Activated naive CD4-positive, alpha-beta T cell treated with anti-CD3 and anti-CD28 coated beads, Interleukin-2, amount 50 U/mL, for 72 hours (primary cell): ENCODE data around the gene ZFAND4. TPM values are rescaled to one million over a fixed set of nuclear protein-coding genes. Genes with fewer than 3 reads are reported as not detected.
"Not testable (repeated sequence)": the region's sequence is repeated elsewhere in the genome, so short reads cannot be mapped to it uniquely, and the experiment has no call there.

Experiments
- ATAC-seq, 2 donors: fragments of 150-1000 bp; cut with Tn5 transposase; 2 replicates each; pipeline ENCODE4 v1.10.0; 2021; ENCODE audit warnings: mild to moderate bottlenecking in 2 of 2, moderate library complexity in 2 of 2
- DNase-seq, 2 donors: peaks; one replicate each; pipeline ENCODE4 v3.0.0; 2021 to 2022; ENCODE audit warnings: low spot score in 2 of 2
- H3K27ac Mint-ChIP-seq, 2 donors: one replicate each; pipeline ENCODE4 v1.8.0; 2022; ENCODE audit warnings: mild to moderate bottlenecking in 2 of 2, mixed read lengths in 2 of 2
- H3K36me3 Mint-ChIP-seq, 2 donors: one replicate each; pipeline ENCODE4 v1.8.0; 2022; ENCODE audit warnings: mixed read lengths in 2 of 2
- H3K9me3 Mint-ChIP-seq, 2 donors: one replicate each; pipeline ENCODE4 v1.8.0; 2022; ENCODE audit warnings: mixed read lengths in 2 of 2
- total RNA-seq, 2 donors: library from RNA; stranded (reverse); gene quantifications; one replicate each; pipeline ENCODE4 v1.2.3, GENCODE V29; 2022

Gene ZFAND4
- total RNA-seq, 2 donors from 2014 or later = 12.4 to 19.5 TPM

DNA sequence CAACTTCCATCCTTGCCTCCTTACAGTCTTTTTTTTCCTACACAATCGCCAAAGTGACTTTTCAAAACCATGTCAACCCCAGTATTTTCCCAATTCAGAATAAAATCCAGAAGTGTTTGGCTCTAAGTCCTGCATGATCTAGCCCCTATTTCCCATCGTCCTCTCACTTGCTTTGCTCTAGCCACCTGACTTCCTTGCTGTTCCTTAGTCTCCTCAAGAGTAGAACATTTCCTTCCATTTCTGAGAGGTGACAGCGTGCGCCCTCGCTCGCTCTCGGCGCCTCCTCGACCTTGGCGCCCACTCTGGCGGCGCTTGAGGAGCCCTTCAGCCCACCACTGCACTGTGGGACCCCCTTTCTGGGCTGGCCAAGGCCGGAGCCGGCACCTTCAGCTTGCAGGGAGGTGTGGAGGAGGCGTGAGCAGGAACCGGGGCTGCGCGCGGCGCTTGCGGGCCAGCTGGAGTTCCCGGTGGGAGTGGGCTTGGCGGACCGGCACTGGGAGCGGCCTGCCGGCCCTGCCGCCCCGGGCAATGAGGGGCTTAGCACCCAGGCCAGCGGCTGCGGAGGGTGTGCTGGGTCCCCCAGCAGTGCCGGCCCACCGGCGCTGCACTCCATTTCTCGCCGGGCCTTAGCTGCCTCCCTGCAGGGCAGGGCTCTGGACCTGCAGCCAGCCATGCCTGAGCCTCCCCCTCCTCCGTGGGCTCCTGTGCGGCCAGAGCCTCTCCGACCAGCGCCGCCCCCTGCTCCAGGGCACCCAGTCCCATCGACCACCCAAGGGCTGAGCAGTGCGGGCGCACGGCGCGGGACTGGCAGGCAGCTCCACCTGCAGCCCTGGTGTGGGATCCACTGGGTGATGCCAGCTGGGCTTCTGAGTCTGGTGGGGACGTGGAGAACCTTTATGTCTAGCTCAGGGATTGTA, 72.0 kb downstream of the ZFAND4 start:
- not testable (repeated sequence) for H3K9me3 Mint-ChIP-seq, DNase-seq, H3K27ac Mint-ChIP-seq, H3K36me3 Mint-ChIP-seq, ATAC-seq

DNA sequence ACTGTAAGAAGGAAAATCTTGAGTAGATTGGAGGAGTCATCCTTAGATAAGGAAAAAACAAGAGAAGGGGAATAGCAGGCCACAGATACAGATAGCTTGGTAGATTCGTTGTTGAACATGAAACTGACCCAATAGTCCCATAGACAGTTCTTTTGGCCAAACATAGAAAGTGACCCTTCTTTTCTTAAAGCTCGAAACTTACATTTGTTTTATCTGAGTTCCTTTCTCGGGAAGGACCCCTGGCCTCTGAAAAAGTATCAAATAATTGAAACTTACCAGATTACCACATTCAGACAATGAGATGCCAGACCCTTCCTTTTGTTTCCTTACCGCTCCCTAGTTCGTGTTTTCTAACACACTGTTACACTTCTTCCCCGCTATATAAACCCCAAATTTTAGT, 72.9 kb downstream of the ZFAND4 start:
- no peak overlapping the region for H3K27ac Mint-ChIP-seq
- H3K9me3 Mint-ChIP-seq = no peaks in the 10 kb centered on the region
- H3K36me3 Mint-ChIP-seq = no peaks in the 10 kb centered on the region
- ATAC-seq (no peak), DNase-seq (no peak)

GRCh38 chr10:45599021-45599603, 73.5 kb downstream of the ZFAND4 start:
- Mint-ChIP-seq H3K9me3 (no peaks in the 10 kb centered on the region), H3K27ac (no peak overlapping the region), H3K36me3 (no peaks in the 10 kb centered on the region)
- no peak for ATAC-seq
- no peak for DNase-seq

DNA sequence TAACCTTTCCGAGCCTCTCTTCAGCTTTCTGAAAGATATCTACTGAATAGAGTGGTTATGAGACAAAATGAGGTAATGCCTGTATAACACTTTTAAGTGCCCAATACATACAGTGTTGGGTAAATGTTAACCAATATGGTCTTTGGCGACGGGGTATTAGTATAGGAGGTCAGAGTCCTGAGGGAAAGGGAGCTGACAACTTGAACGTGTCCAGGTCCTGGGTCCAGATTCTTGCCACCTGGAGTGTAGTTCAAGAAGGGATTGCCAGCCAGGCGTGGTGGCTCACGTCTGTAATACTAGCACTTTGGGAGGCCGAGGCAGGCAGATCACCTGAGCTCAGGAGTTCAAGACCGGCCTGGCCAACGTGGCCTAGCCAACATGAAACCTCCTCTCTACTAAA, 76.0 kb downstream of the ZFAND4 start:
- H3K36me3 Mint-ChIP-seq = no peaks in the 10 kb centered on the region
- DNase-seq = no peak
- no peaks in the 10 kb centered on the region for H3K9me3 Mint-ChIP-seq
- peak overlapping the region in 1 of 2 donors; percentile 38 for H3K27ac Mint-ChIP-seq
- ATAC-seq = no peak

DNA sequence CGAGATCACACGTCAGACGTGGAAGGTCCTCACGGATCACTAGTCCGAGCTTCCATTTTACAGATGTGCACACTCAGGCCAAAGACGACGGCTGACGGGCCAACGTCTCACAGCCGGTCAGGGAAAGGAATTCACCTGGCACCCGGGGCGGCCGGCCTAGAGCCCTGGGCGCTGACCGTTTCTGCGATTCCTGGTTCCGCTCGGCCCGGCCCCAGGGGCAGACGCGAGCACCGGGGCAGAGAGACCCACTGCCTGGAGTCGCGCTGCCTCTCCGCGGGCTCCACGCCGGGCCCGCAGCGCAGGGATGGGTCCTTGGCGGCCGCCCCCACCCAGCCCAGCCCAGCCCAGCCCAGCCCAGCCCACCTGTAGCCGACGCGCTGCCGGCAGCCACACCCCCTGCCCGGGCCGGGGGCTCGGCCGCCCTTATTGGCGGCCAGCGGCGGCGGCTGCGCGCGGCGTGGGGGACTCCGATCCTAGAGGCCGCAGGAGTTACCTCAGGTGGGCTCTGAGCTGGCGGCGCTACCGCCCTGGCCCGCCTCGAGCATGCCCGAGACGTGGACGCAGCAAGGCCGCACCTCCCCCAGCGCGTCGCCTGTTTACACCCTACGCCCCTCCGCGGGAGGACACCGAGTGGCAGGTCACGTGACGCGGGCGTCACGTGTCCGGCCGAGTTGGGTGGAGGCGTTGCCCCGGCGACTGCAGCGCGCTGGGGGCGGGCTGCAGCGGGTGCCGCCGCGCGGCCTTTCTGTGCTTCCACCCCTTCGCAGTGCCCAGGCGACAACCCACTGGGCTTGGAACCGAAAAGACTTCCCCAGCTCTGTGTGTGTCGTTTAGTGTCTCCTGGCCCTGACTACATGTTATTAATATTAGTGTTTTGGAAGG, 78.1 kb downstream of the ZFAND4 start:
- Mint-ChIP-seq H3K9me3 (peaks cover 0 to 4% of the 10 kb centered on the region in 2 donors), H3K27ac (peak overlapping the region; percentile 84 to 88), H3K36me3 (peaks cover 5 to 9% of the 10 kb centered on the region in 2 donors)
- peak; percentile 93 to 94 for ATAC-seq
- DNase-seq = peak; percentile 88 to 92

DNA sequence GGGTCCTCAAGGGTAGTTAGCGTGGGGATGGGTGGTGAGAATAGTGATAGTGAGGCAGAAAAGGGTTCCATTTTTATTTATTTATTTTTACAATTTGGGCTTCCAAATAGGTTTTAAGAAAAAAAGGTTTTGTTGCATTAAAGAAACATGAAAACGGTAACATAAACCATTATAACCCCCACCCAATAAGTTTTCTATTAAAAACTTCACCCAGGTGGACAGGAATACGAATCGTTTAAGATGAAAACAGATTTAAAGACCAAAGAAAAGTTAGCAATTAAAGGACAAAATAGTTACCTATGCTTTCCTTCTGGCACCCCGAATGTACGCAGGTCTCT, 78.7 kb downstream of the ZFAND4 start:
- ATAC-seq = no peak
- peaks cover 5 to 9% of the 10 kb centered on the region in 2 donors for H3K36me3 Mint-ChIP-seq
- DNase-seq = no peak
- H3K9me3 Mint-ChIP-seq = peaks cover 0 to 4% of the 10 kb centered on the region in 2 donors
- H3K27ac Mint-ChIP-seq = peak overlapping the region; percentile 22 to 84

DNA sequence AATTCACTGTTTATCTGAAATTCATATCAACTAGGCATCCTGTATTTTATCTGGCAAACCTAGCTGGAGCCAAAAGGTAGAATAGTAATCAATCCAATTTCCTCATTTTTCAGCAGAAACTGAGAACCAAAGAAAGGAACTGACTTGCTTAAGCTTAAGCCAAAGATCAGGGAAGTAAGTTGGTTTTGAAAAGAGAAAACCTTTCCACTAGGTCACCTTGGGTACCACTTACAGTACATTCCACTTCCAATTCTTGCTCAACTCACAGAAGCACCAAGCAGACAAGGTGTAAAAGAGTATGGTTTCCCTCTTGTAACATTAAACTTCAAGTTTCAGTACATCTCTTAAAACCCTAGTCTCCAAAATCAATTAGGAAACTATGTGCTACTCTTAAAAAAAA, 79.6 kb downstream of the ZFAND4 start:
- no peak for ATAC-seq
- H3K9me3 Mint-ChIP-seq = peaks cover 0 to 4% of the 10 kb centered on the region in 2 donors
- DNase-seq = no peak
- H3K36me3 Mint-ChIP-seq = peaks cover 5 to 9% of the 10 kb centered on the region in 2 donors
- peak overlapping the region in 1 of 2 donors; percentile 84 for H3K27ac Mint-ChIP-seq

GRCh38 chr10:45592432-45592831, 80.1 kb downstream of the ZFAND4 start:
- H3K36me3 Mint-ChIP-seq = peaks cover 5 to 9% of the 10 kb centered on the region in 2 donors
- ATAC-seq = no peak

DNA sequence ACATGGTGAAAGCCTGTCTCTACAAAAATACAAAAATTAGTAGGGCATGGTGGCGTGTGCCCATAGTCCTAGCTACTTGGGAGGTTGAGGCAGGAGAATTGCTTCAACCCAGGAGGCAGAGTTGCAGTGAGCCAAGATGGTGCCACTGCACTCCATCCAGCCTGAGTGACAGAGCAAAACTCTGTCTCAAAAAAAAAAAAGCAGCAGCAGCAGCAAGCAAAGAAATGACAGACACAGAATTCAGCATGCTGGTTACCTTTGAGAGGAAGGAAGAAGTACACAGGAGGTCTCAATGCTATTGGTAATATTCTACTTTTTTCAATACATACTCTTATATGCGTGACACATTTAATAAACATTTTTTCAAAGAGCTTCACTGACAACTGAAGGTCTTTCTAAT, 81.3 kb downstream of the ZFAND4 start:
- no peak for DNase-seq
- no peak for ATAC-seq
- H3K9me3 Mint-ChIP-seq = peaks cover 5 to 9% of the 10 kb centered on the region in 2 donors
- H3K36me3 Mint-ChIP-seq = peaks cover 10 to 15% of the 10 kb centered on the region in 2 donors
- H3K27ac Mint-ChIP-seq = no peak overlapping the region

More at GRCh38 chr10:45592432-45592831, 80.1 kb downstream of the ZFAND4 start:
- no peak for DNase-seq
- H3K9me3 Mint-ChIP-seq = peaks cover 0 to 4% of the 10 kb centered on the region in 2 donors
- H3K27ac Mint-ChIP-seq = no peak overlapping the region

- H3K36me3 Mint-ChIP-seq = peaks cover 10 to 15% of the 10 kb centered on the region in 2 donors
- H3K27ac Mint-ChIP-seq = no peak overlapping the region
- ATAC-seq (no peak), DNase-seq (no peak)
- H3K9me3 Mint-ChIP-seq = peaks cover 5 to 9% of the 10 kb centered on the region in 2 donors
Measured at GRCh38 chr10:45589868-45590267, 82.7 kb downstream of the ZFAND4 start.

DNA sequence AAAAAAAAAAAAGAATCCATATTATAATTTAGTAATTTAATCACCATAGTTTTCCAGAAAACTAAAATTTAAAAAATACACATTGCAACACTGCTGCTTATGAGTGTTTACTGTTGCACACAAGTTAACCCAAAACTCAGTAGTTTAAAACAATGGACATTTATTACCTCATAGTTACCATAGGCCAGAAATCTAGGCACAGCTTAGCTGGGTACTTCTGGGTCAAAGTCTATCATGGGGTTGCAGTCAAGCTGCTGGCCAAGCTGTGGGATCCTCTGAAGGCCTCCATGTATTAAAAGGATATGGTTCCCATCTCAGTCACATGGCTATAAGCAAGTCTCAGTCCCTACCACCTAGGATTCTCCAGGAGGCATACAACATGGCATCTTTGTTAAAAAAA, 83.6 kb downstream of the ZFAND4 start:
- H3K27ac Mint-ChIP-seq = no peak overlapping the region
- H3K9me3 Mint-ChIP-seq = peaks cover 8 to 13% of the 10 kb centered on the region in 2 donors
- peaks cover 10 to 15% of the 10 kb centered on the region in 2 donors for H3K36me3 Mint-ChIP-seq
- DNase-seq (no peak), ATAC-seq (no peak)

- ATAC-seq (peak; percentile 6 to 58), DNase-seq (no peak)
- Mint-ChIP-seq H3K36me3 (peaks cover 10 to 15% of the 10 kb centered on the region in 2 donors), H3K9me3 (peaks cover 8 to 13% of the 10 kb centered on the region in 2 donors), H3K27ac (no peak overlapping the region)
Measured at GRCh38 chr10:45586028-45586824, 86.3 kb downstream of the ZFAND4 start.

GRCh38 chr10:45585131-45585530, 87.4 kb downstream of the ZFAND4 start:
- Mint-ChIP-seq H3K9me3 (peaks cover 8 to 13% of the 10 kb centered on the region in 2 donors), H3K27ac (no peak overlapping the region), H3K36me3 (peaks cover 9 to 12% of the 10 kb centered on the region in 2 donors)
- DNase-seq (no peak), ATAC-seq (no peak)

GRCh38 chr10:45582386-45582781, 90.2 kb downstream of the ZFAND4 start:
- Mint-ChIP-seq H3K27ac (peak overlapping the region; percentile 1 to 91), H3K36me3 (peaks cover 5 to 6% of the 10 kb centered on the region in 2 donors)

GRCh38 chr10:45581582-45582385, 90.8 kb downstream of the ZFAND4 start:
- Mint-ChIP-seq H3K36me3 (peaks cover 2 to 3% of the 10 kb centered on the region in 2 donors), H3K9me3 (peaks cover 5 to 6% of the 10 kb centered on the region in 2 donors), H3K27ac (peak overlapping the region; percentile 61 to 91)
- ATAC-seq (peak; percentile 51 to 79), DNase-seq (peak in 1 of 2 donors; percentile 27)

More at GRCh38 chr10:45582386-45582781, 90.2 kb downstream of the ZFAND4 start:
- ATAC-seq = no peak
- no peak for DNase-seq
- H3K9me3 Mint-ChIP-seq = peaks cover 8 to 9% of the 10 kb centered on the region in 2 donors
